B cell (primary cell): ENCODE results near the gene CTDSPL. TPM values are rescaled to one million over a fixed set of nuclear protein-coding genes. Genes with fewer than 3 reads are reported as not detected.

Experiments
- ATAC-seq: fragments of 200-7000 bp; cut with Tn5 transposase; one replicate; pipeline ENCODE4 v1.10.0; 2021; ENCODE audit warnings: low read depth, mild to moderate bottlenecking, moderate number of reproducible peaks, moderate library complexity
- CTCF ChIA-PET: fragments of 350-600 bp; sonication (Branson Sonifier 250); formaldehyde crosslinking; loops from one replicate; lab custom pipeline; 2021; ENCODE audit warnings: antibody characterized with exemption, inconsistent platforms; lab: Charles Lee
- POLR2A ChIA-PET: fragments of 350-600 bp; sonication (Branson Sonifier 250); formaldehyde crosslinking; loops from one replicate; lab custom pipeline; 2021; ENCODE audit warnings: antibody characterized with exemption; lab: Charles Lee
- DNase-seq: peaks from one replicate; pipeline ENCODE4 v3.0.0; 2013
- H2AFZ ChIP-seq: 2 replicates; pipeline ENCODE4 v1.6.1; 2012; ENCODE audit warnings: mild to moderate bottlenecking, low read depth, low read length; ENCODE audit not compliant: insufficient read depth, poor library complexity, severe bottlenecking
- H3K27ac ChIP-seq, 2 donors: 1 replicate in 1 of 2; 2 replicates in 1 of 2; pipeline ENCODE4 v1.5.1; 2012 to 2013; ENCODE audit warnings: low read length in 2 of 2, mild to moderate bottlenecking in 2 of 2, moderate library complexity in 1 of 2
- H3K27me3 ChIP-seq, 4 experiments: fragments of 200-600 bp in 1 of 4; sonication (generic) in 1 of 4; replicated peaks in 1 of 4; 1 replicate in 2 of 4; 2 replicates in 2 of 4; pipeline versions ENCODE4 v1.6.1 to v1.7.0; 2013 to 2016; ENCODE audit warnings: low read length in 3 of 4, mild to moderate bottlenecking in 2 of 4, mixed read lengths in 1 of 4, moderate library complexity in 1 of 4; ENCODE audit not compliant: insufficient read depth in 4 of 4, control insufficient read depth in 3 of 4; ENCODE audit errors: control extremely low read depth in 1 of 4
- H3K36me3 ChIP-seq, 2 experiments: replicated peaks in 1 of 2; 1 replicate in 1 of 2; 2 replicates in 1 of 2; pipeline versions ENCODE4 v1.6.1 to v1.7.1; 2013; ENCODE audit warnings: low read length in 1 of 2; ENCODE audit not compliant: insufficient read depth in 2 of 2, control insufficient read depth in 1 of 2; ENCODE audit errors: control extremely low read depth in 1 of 2, extremely low read depth in 1 of 2
- H3K4me1 ChIP-seq, 2 donors: fragments of 200-600 bp in 1 of 2; sonication (generic) in 1 of 2; 1 replicate in 1 of 2; 2 replicates in 1 of 2; pipeline versions ENCODE4 v1.5.1 to v1.6.1; 2013 to 2017; ENCODE audit warnings: low read length in 2 of 2; ENCODE audit not compliant: control insufficient read depth in 2 of 2, insufficient read depth in 2 of 2
- H3K4me2 ChIP-seq: replicated peaks from 2 replicates; pipeline ENCODE3; 2012; ENCODE audit warnings: mild to moderate bottlenecking, low read depth, low read length; ENCODE audit not compliant: poor library complexity, severe bottlenecking
- H3K4me3 ChIP-seq, 5 experiments: fragments of 200-600 bp in 1 of 5; sonication (generic) in 1 of 5; 1 replicate in 3 of 5; 2 replicates in 2 of 5; pipeline versions ENCODE4 v1.5.1 to v1.7.0; 2011 to 2016; ENCODE audit warnings: low read length in 4 of 5, mild to moderate bottlenecking in 4 of 5, low read depth in 2 of 5, control low read depth in 1 of 5, moderate library complexity in 1 of 5; ENCODE audit not compliant: insufficient read depth in 1 of 5; ENCODE audit errors: control extremely low read depth in 1 of 5, extremely low read depth in 1 of 5
- H3K79me2 ChIP-seq: fragments of 200-600 bp; sonication (generic); one replicate; pipeline ENCODE4 v1.6.0; 2016; ENCODE audit warnings: low read length; ENCODE audit not compliant: control insufficient read depth, insufficient read depth
- H3K9ac ChIP-seq: fragments of 200-600 bp; sonication (generic); 2 replicates; pipeline ENCODE4 v1.6.1; 2017; ENCODE audit warnings: mild to moderate bottlenecking, low read length, moderate library complexity
- H3K9me3 ChIP-seq, 3 donors: one replicate each; pipeline versions ENCODE4 v1.6.1 to v1.7.1; 2013; ENCODE audit warnings: low read length in 2 of 3; ENCODE audit not compliant: control insufficient read depth in 2 of 3, insufficient read depth in 1 of 3; ENCODE audit errors: control extremely low read depth in 1 of 3
- H4K20me1 ChIP-seq: 2 replicates; pipeline ENCODE4 v1.6.0; 2012; ENCODE audit warnings: mild to moderate bottlenecking, low read length; ENCODE audit not compliant: insufficient read depth, control insufficient read depth, poor library complexity, severe bottlenecking
- H3K27ac Mint-ChIP-seq: one replicate; pipeline ENCODE4 v1.8.0; 2021; ENCODE audit warnings: mixed read lengths
- H3K27me3 Mint-ChIP-seq: one replicate; pipeline ENCODE4 v1.8.0; 2021; ENCODE audit warnings: mixed read lengths
- H3K4me1 Mint-ChIP-seq: one replicate; pipeline ENCODE4 v1.8.0; 2021; ENCODE audit warnings: mixed read lengths
- H3K4me3 Mint-ChIP-seq: one replicate; pipeline ENCODE4 v1.8.0; 2021; ENCODE audit warnings: mixed read lengths
- H3K9me3 Mint-ChIP-seq: one replicate; pipeline ENCODE4 v1.8.0; 2022; ENCODE audit warnings: mixed read lengths; ENCODE audit not compliant: insufficient read depth
- CTCF ChIP-seq: fragments of 200-600 bp; IDR thresholded peaks from one replicate; pipeline ENCODE4 v1.8.0; 2022; ENCODE audit warnings: antibody characterized with exemption, mild to moderate bottlenecking
- EZH2 ChIP-seq: IDR thresholded peaks from 2 replicates; pipeline ENCODE4 v1.6.1; 2012; ENCODE audit warnings: borderline replicate concordance, low read depth, mild to moderate bottlenecking, moderate library complexity, low read length; ENCODE audit not compliant: insufficient read depth, poor library complexity, severe bottlenecking
- WGBS: methylation state at CpG from one replicate; pipeline ENCODE4 v1.1.5; 2013; ENCODE audit warnings: missing lambda C conversion rate; ENCODE audit not compliant: insufficient coverage; 5-methylcytosine and 5-hydroxymethylcytosine counted together
- intact Hi-C: fragments of 100-400 bp; cut with micrococcal nuclease; formaldehyde crosslinking; loops from one replicate; pipeline ENCODE4 v1.10.0; 2022
- polyA minus RNA-seq: library from RNA; depleted of rRNA, polyadenylated mRNA; stranded (reverse); fragments of >200 nt; gene quantifications from 2 replicates; pipeline ENCODE4 v1.2.3, GENCODE V29; 2012
- polyA plus RNA-seq: library from polyadenylated mRNA; depleted of rRNA; stranded (reverse); fragments of >200 nt; gene quantifications from 2 replicates; pipeline ENCODE4 v1.2.3, GENCODE V29; 2012
- total RNA-seq, 2 donors: library from RNA; stranded (reverse); fragments of 120-200 nt in 1 of 2; gene quantifications; 1 replicate in 1 of 2; 2 replicates in 1 of 2; pipeline versions ENCODE4 v1.2.3 to v1.2.4, GENCODE V29; 2013 to 2022

CTDSPL gene
- total RNA-seq (not detected in 2 replicates), polyA plus RNA-seq (0.27 TPM in 1 of 2 replicates, not detected in the other), polyA minus RNA-seq (0.17 and 2.0 TPM in 2 replicates)
- 4.3 TPM for total RNA-seq (2013)

- ATAC-seq = no peak
- H3K27ac Mint-ChIP-seq = peak within 1 kb of the TSS; percentile 11
Measured at GRCh38 chr3:37861620-37862041, at the start of gene CTDSPL. Gene CTDSPL (plus strand): TSS chr3:37861880. CDS start chr3:37862200, 320 bp downstream.

GRCh38 chr3:37812499-37812896, 49.2 kb upstream of the CTDSPL start:
- no peak for ATAC-seq
- no peak for TF ChIP-seq EZH2
- TF ChIP-seq CTCF = no peak
- H3K4me1 ChIP-seq = peaks cover 0 to 5% of the 10 kb centered on the region in 2 donors
- intact Hi-C loops = no loop called here
- H3K79me2 ChIP-seq = no peaks in the 10 kb centered on the region
- no peak overlapping the region for H2AFZ ChIP-seq
- peaks cover 8% of the 10 kb centered on the region for H3K27me3 Mint-ChIP-seq
- no peak overlapping the region for H3K27ac Mint-ChIP-seq
- H3K4me1 Mint-ChIP-seq = peaks cover 7% of the 10 kb centered on the region
- no peak overlapping the region for H3K4me3 Mint-ChIP-seq
- no peaks in the 10 kb centered on the region for H3K36me3 ChIP-seq
- ChIA-PET CTCF (no interaction called here), POLR2A (no interaction called here)
- H3K9me3 ChIP-seq = no peaks in the 10 kb centered on the region
- H3K27ac ChIP-seq = no peak overlapping the region
- H3K27me3 ChIP-seq = no peaks in the 10 kb centered on the region
- no peak overlapping the region for H3K9ac ChIP-seq
- H4K20me1 ChIP-seq = no peaks in the 10 kb centered on the region
- DNase-seq = no peak
- H3K4me3 ChIP-seq = no peak overlapping the region
- H3K4me2 ChIP-seq = no peak overlapping the region
- 86% methylated on average over 4 of the region's 4 CpGs for WGBS
- H3K9me3 Mint-ChIP-seq = no peaks in the 10 kb centered on the region

More at GRCh38 chr3:37861620-37862041, at the start of gene CTDSPL:
- Histone ChIP-seq H3K27me3 (peaks cover 0 to 23% (median 8%) of the 10 kb centered on the region in 4 experiments), H2AFZ (peak within 1 kb of the TSS; percentile 85), H4K20me1 (no peaks in the 10 kb centered on the region), H3K4me1 (peaks cover 12 to 14% of the 10 kb centered on the region in 2 donors), H3K27ac (no peak within 1 kb of the TSS), H3K4me2 (peak within 1 kb of the TSS; percentile 93), H3K4me3 (peak within 1 kb of the TSS in 4 of 5 experiments; percentile 38 to 62 (median 52)), H3K9me3 (peaks cover 0 to 3% (median 0%) of the 10 kb centered on the region in 3 donors), H3K36me3 (no peaks in the 10 kb centered on the region), H3K79me2 (no peaks in the 10 kb centered on the region), H3K9ac (peak within 1 kb of the TSS; percentile 64)
- ChIA-PET CTCF (no interaction called here), POLR2A (no interaction called here)
- Mint-ChIP-seq H3K4me3 (peak within 1 kb of the TSS; percentile 91), H3K9me3 (no peaks in the 10 kb centered on the region), H3K27me3 (peaks cover 41% of the 10 kb centered on the region), H3K4me1 (peaks cover 12% of the 10 kb centered on the region)
- TF ChIP-seq CTCF = no peak
- TF ChIP-seq EZH2 = no peak
- intact Hi-C loops = no loop called here
- DNase-seq = no peak
- WGBS = 0% methylated on average over 24 of the region's 57 CpGs
